Endothelial cell of umbilical vein (primary cell): ENCODE results near the gene ARID1B. TPM values are rescaled to one million over a fixed set of nuclear protein-coding genes. Genes with fewer than 3 reads are reported as not detected.

Source experiments
- BruUV-seq: library from RNA; stranded (reverse); fragments of 400-500 nt; replicated peaks from 2 replicates; lab custom pipeline; 2021; lab: Mats Ljungman, UMichigan
- CTCF ChIA-PET: fragments of 300-600, 350-600 bp; sonication (Branson Sonifier 250); formaldehyde crosslinking; loops from one replicate; lab custom pipeline; 2021; ENCODE audit warnings: antibody characterized with exemption, inconsistent platforms; lab: Charles Lee
- POLR2A ChIA-PET: fragments of 300-600, 350-600 bp; sonication (Branson Sonifier 250); formaldehyde crosslinking; loops from one replicate; lab custom pipeline; 2021; ENCODE audit warnings: antibody characterized with exemption, inconsistent platforms; lab: Charles Lee
- DNase-seq: peaks from one replicate; pipeline ENCODE4 v3.0.0-alpha.2; 2011; ENCODE audit warnings: low read depth, low spot score
- FAIRE-seq: peaks from 2 replicates; lab custom pipeline; 2011; peaks lifted over from hg19 to GRCh38; lab: Jason Lieb, UNC
- H2AFZ ChIP-seq: 2 replicates; pipeline ENCODE4 v1.6.0; 2012; ENCODE audit warnings: low read depth, low read length, control low read depth, inconsistent platforms
- H3K27ac ChIP-seq: 2 replicates; pipeline ENCODE4 v1.5.1; 2011; ENCODE audit warnings: low read depth, mild to moderate bottlenecking, control low read depth, low read length, moderate library complexity; ENCODE audit not compliant: insufficient read depth
- H3K27me3 ChIP-seq, 2 experiments: 2 replicates each; pipeline versions ENCODE4 v1.6.0 to v1.6.1; 2011; ENCODE audit warnings: low read length in 2 of 2, mixed read lengths in 1 of 2; ENCODE audit not compliant: control insufficient read depth in 2 of 2, insufficient read depth in 2 of 2
- H3K36me3 ChIP-seq, 2 experiments: 2 replicates in 1 of 2; 3 replicates in 1 of 2; pipeline ENCODE4 v1.5.1; 2011; ENCODE audit warnings: low read length in 2 of 2, mild to moderate bottlenecking in 1 of 2, moderate library complexity in 1 of 2; ENCODE audit not compliant: control insufficient read depth in 2 of 2, insufficient read depth in 2 of 2; ENCODE audit errors: extremely low read depth in 1 of 2
- H3K4me1 ChIP-seq: 3 replicates; pipeline ENCODE4 v1.5.1; 2011; ENCODE audit warnings: mild to moderate bottlenecking, low read length; ENCODE audit not compliant: control insufficient read depth, insufficient read depth; ENCODE audit errors: extremely low read depth
- H3K4me2 ChIP-seq: 2 replicates; pipeline ENCODE4 v1.6.1; 2011; ENCODE audit warnings: low read length, control low read depth, mixed read lengths; ENCODE audit not compliant: insufficient read depth
- H3K4me3 ChIP-seq, 3 experiments: fragments of 200-600 bp in 1 of 3; sonication (generic), shearing (Covaris generic) in 1 of 3; replicated peaks in 1 of 3; 2 replicates each; pipeline ENCODE4 v1.5.1; 2011 to 2016; ENCODE audit warnings: control low read depth in 3 of 3, low read length in 3 of 3, mild to moderate bottlenecking in 2 of 3, inconsistent platforms in 1 of 3, low read depth in 1 of 3, moderate library complexity in 1 of 3; ENCODE audit not compliant: insufficient read depth in 1 of 3
- H3K79me2 ChIP-seq: 2 replicates; pipeline ENCODE4 v1.6.0; 2012; ENCODE audit warnings: low read length, inconsistent platforms; ENCODE audit not compliant: control insufficient read depth, insufficient read depth
- H3K9ac ChIP-seq: replicated peaks from 2 replicates; pipeline ENCODE3; 2011; ENCODE audit warnings: low read length, control low read depth; ENCODE audit not compliant: insufficient read depth; ENCODE audit errors: extremely low read depth
- H3K9me1 ChIP-seq: replicated peaks from 3 replicates; pipeline ENCODE4 v1.6.0; 2011; ENCODE audit warnings: mild to moderate bottlenecking, low read length; ENCODE audit not compliant: control insufficient read depth, insufficient read depth; ENCODE audit errors: extremely low read depth
- H3K9me3 ChIP-seq: replicated peaks from 2 replicates; pipeline ENCODE4 v1.5.1; 2012; ENCODE audit warnings: low read length, inconsistent platforms; ENCODE audit not compliant: control insufficient read depth, insufficient read depth
- H4K20me1 ChIP-seq: replicated peaks from 2 replicates; pipeline ENCODE3; 2011; ENCODE audit warnings: mild to moderate bottlenecking, low read length; ENCODE audit not compliant: control insufficient read depth, insufficient read depth; ENCODE audit errors: extremely low read depth
- GATA2 ChIP-seq: IDR thresholded peaks from 2 replicates; pipeline ENCODE4 v1.7.0; 2011; ENCODE audit warnings: low read depth, mild to moderate bottlenecking, moderate library complexity, mixed read lengths, low read length; ENCODE audit not compliant: insufficient read length, insufficient read depth
- JUN ChIP-seq: IDR thresholded peaks from 2 replicates; pipeline ENCODE4 v1.6.1; 2011; ENCODE audit warnings: borderline replicate concordance, low read depth; ENCODE audit not compliant: insufficient read length, insufficient read depth
- MAX ChIP-seq: IDR thresholded peaks from 2 replicates; pipeline ENCODE4 v1.6.1; 2011; ENCODE audit not compliant: insufficient read depth, insufficient read length
- POLR2A ChIP-seq: IDR thresholded peaks from 2 replicates; pipeline ENCODE4 v1.6.1; 2012; ENCODE audit warnings: low read depth, mild to moderate bottlenecking, control low read depth, low read length
- dilution Hi-C: fragments of 300-500 bp; cut with MboI; formaldehyde crosslinking; loops from one replicate; pipeline ENCODE4 v1.15.0; 2019; ENCODE audit warnings: low sequenced_read_pairs; ENCODE audit not compliant: extremely low pct_ligation_motif_present
- intact Hi-C: fragments of 100-400 bp; cut with micrococcal nuclease; formaldehyde crosslinking; loops from one replicate; pipeline ENCODE4 v1.10.0; 2022
- polyA plus RNA-seq, 4 experiments: library from polyadenylated mRNA; depleted of rRNA in 3 of 4; stranded (reverse) in 3 of 4; unstranded in 1 of 4; fragments of >200 nt; gene quantifications; 2 replicates each; pipeline versions ENCODE4 v1.2.1 to v1.2.3, GENCODE V29; 2011 to 2012; ENCODE audit warnings: missing spikeins in 1 of 4
- total RNA-seq: library from RNA; stranded (reverse); gene quantifications from 2 replicates; pipeline ENCODE4 v1.2.3, GENCODE V29; 2021

The ARID1B gene
- total and polyA plus RNA-seq, 2 donors (not counting 3 experiments of a cell fraction or from before 2014, with no cell fraction given) = 21.8 to 89.5 TPM

GRCh38 chr6:157121897-157122296 lies 344.7 kb downstream of the ARID1B start:
- Histone ChIP-seq H3K9me3 (no peaks in the 10 kb centered on the region), H3K36me3 (peaks cover 0 to 2% of the 10 kb centered on the region in 2 experiments), H3K27me3 (no peaks in the 10 kb centered on the region), H3K4me1 (no peaks in the 10 kb centered on the region), H4K20me1 (no peaks in the 10 kb centered on the region), H3K27ac (no peak overlapping the region), H3K4me3 (no peak overlapping the region), H2AFZ (no peak overlapping the region), H3K9ac (no peak overlapping the region), H3K9me1 (no peaks in the 10 kb centered on the region), H3K4me2 (no peak overlapping the region), H3K79me2 (no peaks in the 10 kb centered on the region)
- no TSS peak for BruUV-seq
- no peak for TF ChIP-seq MAX
- CTCF ChIA-PET = no interaction called here
- DNase-seq (no peak), FAIRE-seq (no peak)
- POLR2A ChIA-PET = no interaction called here
- dilution Hi-C loops = no loop called here
- intact Hi-C loops = no loop called here

GRCh38 chr6:157123234-157123633 lies 346.1 kb downstream of the ARID1B start:
- ChIA-PET CTCF (no interaction called here), POLR2A (no interaction called here)
- Histone ChIP-seq H3K4me2 (no peak overlapping the region), H3K9me1 (no peaks in the 10 kb centered on the region), H3K27ac (no peak overlapping the region), H3K9me3 (no peaks in the 10 kb centered on the region), H3K36me3 (peaks cover 0 to 2% of the 10 kb centered on the region in 2 experiments), H3K4me3 (no peak overlapping the region), H4K20me1 (no peaks in the 10 kb centered on the region), H3K9ac (no peak overlapping the region), H3K4me1 (peaks cover under 1% of the 10 kb centered on the region), H3K79me2 (no peaks in the 10 kb centered on the region), H2AFZ (no peak overlapping the region), H3K27me3 (no peaks in the 10 kb centered on the region)
- dilution Hi-C loops = no loop called here
- DNase-seq (no peak), FAIRE-seq (no peak)
- no TSS peak for BruUV-seq
- TF ChIP-seq POLR2A (no peak), GATA2 (no peak), JUN (no peak)
- intact Hi-C loops = no loop called here
